ENCODE results near the gene ZNF398.

The ZNF398 gene

GRCh38 chr7:149150981-149151380 lies 3.7 kb downstream of the ZNF398 start:
- H3K27me3 ChIP-seq (ENCODE audit: control insufficient read depth in 2 of 2, insufficient read depth in 2 of 2, low read length in 2 of 2): no peaks in the 10 kb centered on the region
- no peak overlapping the region for H3K27ac ChIP-seq (ENCODE audit: low read depth in 2 of 2, low read length in 2 of 2)
- H3K36me3 ChIP-seq (ENCODE audit: control insufficient read depth in 2 of 2, insufficient read depth in 2 of 2, low read length in 2 of 2): peaks cover 11 to 17% of the 10 kb centered on the region in 2 donors
- H3K4me3 ChIP-seq (ENCODE audit: low read length in 2 of 2): no peak overlapping the region
- H3K9ac ChIP-seq (ENCODE audit: low read depth in 1 of 2, low read length in 2 of 2): no peak overlapping the region
- H3K9me3 ChIP-seq (ENCODE audit: control insufficient read depth in 2 of 2, low read length in 2 of 2): no peaks in the 10 kb centered on the region
- H3K4me1 ChIP-seq (ENCODE audit: control insufficient read depth in 2 of 2, insufficient read depth in 2 of 2, low read length in 2 of 2): peaks cover 4 to 5% of the 10 kb centered on the region in 2 donors

GRCh38 chr7:149153346-149153745 lies 6.1 kb downstream of the ZNF398 start:
- H3K36me3 ChIP-seq (ENCODE audit: control insufficient read depth in 2 of 2, insufficient read depth in 2 of 2, low read length in 2 of 2): peaks cover 13 to 23% of the 10 kb centered on the region in 2 donors
- H3K27ac ChIP-seq (ENCODE audit: low read depth in 2 of 2, low read length in 2 of 2): no peak overlapping the region
- no peak overlapping the region for H3K4me3 ChIP-seq (ENCODE audit: low read length in 2 of 2)
- H3K9ac ChIP-seq (ENCODE audit: low read depth in 1 of 2, low read length in 2 of 2): no peak overlapping the region
- peaks cover 3% of the 10 kb centered on the region in 2 donors for H3K4me1 ChIP-seq (ENCODE audit: control insufficient read depth in 2 of 2, insufficient read depth in 2 of 2, low read length in 2 of 2)
- no peaks in the 10 kb centered on the region for H3K9me3 ChIP-seq (ENCODE audit: control insufficient read depth in 2 of 2, low read length in 2 of 2)
- no peaks in the 10 kb centered on the region for H3K27me3 ChIP-seq (ENCODE audit: control insufficient read depth in 2 of 2, insufficient read depth in 2 of 2, low read length in 2 of 2)

GRCh38 chr7:149154056-149154455 lies 6.8 kb downstream of the ZNF398 start:
- Histone ChIP-seq H3K36me3 (ENCODE audit: control insufficient read depth in 2 of 2, insufficient read depth in 2 of 2, low read length in 2 of 2) (peaks cover 13 to 23% of the 10 kb centered on the region in 2 donors), H3K4me3 (ENCODE audit: low read length in 2 of 2) (no peak overlapping the region), H3K9me3 (ENCODE audit: control insufficient read depth in 2 of 2, low read length in 2 of 2) (no peaks in the 10 kb centered on the region), H3K9ac (ENCODE audit: low read depth in 1 of 2, low read length in 2 of 2) (no peak overlapping the region), H3K27me3 (ENCODE audit: control insufficient read depth in 2 of 2, insufficient read depth in 2 of 2, low read length in 2 of 2) (no peaks in the 10 kb centered on the region), H3K27ac (ENCODE audit: low read depth in 2 of 2, low read length in 2 of 2) (no peak overlapping the region), H3K4me1 (ENCODE audit: control insufficient read depth in 2 of 2, insufficient read depth in 2 of 2, low read length in 2 of 2) (no peaks in the 10 kb centered on the region)

- Histone ChIP-seq H3K9ac (ENCODE audit: low read depth in 1 of 2, low read length in 2 of 2) (no peak overlapping the region), H3K36me3 (ENCODE audit: control insufficient read depth in 2 of 2, insufficient read depth in 2 of 2, low read length in 2 of 2) (peaks cover 19 to 26% of the 10 kb centered on the region in 2 donors)
These were observed 9.6 kb downstream of the ZNF398 start for GRCh38 chr7:149156898-149157297.

GRCh38 chr7:149161241-149161848 lies 14.1 kb downstream of the ZNF398 start:
- Histone ChIP-seq H3K9ac (ENCODE audit: low read depth in 1 of 2, low read length in 2 of 2) (no peak overlapping the region), H3K4me3 (ENCODE audit: low read length in 2 of 2) (no peak overlapping the region), H3K27ac (ENCODE audit: low read depth in 2 of 2, low read length in 2 of 2) (no peak overlapping the region), H3K9me3 (ENCODE audit: control insufficient read depth in 2 of 2, low read length in 2 of 2) (no peaks in the 10 kb centered on the region), H3K36me3 (ENCODE audit: control insufficient read depth in 2 of 2, insufficient read depth in 2 of 2, low read length in 2 of 2) (peaks cover 15 to 16% of the 10 kb centered on the region in 2 donors), H3K27me3 (ENCODE audit: control insufficient read depth in 2 of 2, insufficient read depth in 2 of 2, low read length in 2 of 2) (no peaks in the 10 kb centered on the region), H3K4me1 (ENCODE audit: control insufficient read depth in 2 of 2, insufficient read depth in 2 of 2, low read length in 2 of 2) (no peaks in the 10 kb centered on the region)

More at GRCh38 chr7:149156898-149157297, 9.6 kb downstream of the ZNF398 start:
- Histone ChIP-seq H3K9me3 (ENCODE audit: control insufficient read depth in 2 of 2, low read length in 2 of 2) (no peaks in the 10 kb centered on the region), H3K27ac (ENCODE audit: low read depth in 2 of 2, low read length in 2 of 2) (no peak overlapping the region), H3K4me3 (ENCODE audit: low read length in 2 of 2) (no peak overlapping the region), H3K27me3 (ENCODE audit: control insufficient read depth in 2 of 2, insufficient read depth in 2 of 2, low read length in 2 of 2) (no peaks in the 10 kb centered on the region), H3K4me1 (ENCODE audit: control insufficient read depth in 2 of 2, insufficient read depth in 2 of 2, low read length in 2 of 2) (no peaks in the 10 kb centered on the region)

- Histone ChIP-seq H3K9me3 (ENCODE audit: control insufficient read depth in 2 of 2, low read length in 2 of 2) (no peaks in the 10 kb centered on the region), H3K9ac (ENCODE audit: low read depth in 1 of 2, low read length in 2 of 2) (no peak overlapping the region), H3K4me3 (ENCODE audit: low read length in 2 of 2) (no peak overlapping the region), H3K4me1 (ENCODE audit: control insufficient read depth in 2 of 2, insufficient read depth in 2 of 2, low read length in 2 of 2) (no peaks in the 10 kb centered on the region), H3K36me3 (ENCODE audit: control insufficient read depth in 2 of 2, insufficient read depth in 2 of 2, low read length in 2 of 2) (peaks cover 31 to 38% of the 10 kb centered on the region in 2 donors), H3K27me3 (ENCODE audit: control insufficient read depth in 2 of 2, insufficient read depth in 2 of 2, low read length in 2 of 2) (no peaks in the 10 kb centered on the region), H3K27ac (ENCODE audit: low read depth in 2 of 2, low read length in 2 of 2) (no peak overlapping the region)
These were observed 18.9 kb downstream of the ZNF398 start for GRCh38 chr7:149166142-149166541.

- Histone ChIP-seq H3K27ac (ENCODE audit: low read depth in 2 of 2, low read length in 2 of 2) (no peak overlapping the region), H3K4me1 (ENCODE audit: control insufficient read depth in 2 of 2, insufficient read depth in 2 of 2, low read length in 2 of 2) (no peaks in the 10 kb centered on the region), H3K9ac (ENCODE audit: low read depth in 1 of 2, low read length in 2 of 2) (no peak overlapping the region), H3K36me3 (ENCODE audit: control insufficient read depth in 2 of 2, insufficient read depth in 2 of 2, low read length in 2 of 2) (peaks cover 27 to 36% of the 10 kb centered on the region in 2 donors), H3K4me3 (ENCODE audit: low read length in 2 of 2) (no peak overlapping the region), H3K27me3 (ENCODE audit: control insufficient read depth in 2 of 2, insufficient read depth in 2 of 2, low read length in 2 of 2) (no peaks in the 10 kb centered on the region), H3K9me3 (ENCODE audit: control insufficient read depth in 2 of 2, low read length in 2 of 2) (no peaks in the 10 kb centered on the region)
These were observed 19.5 kb downstream of the ZNF398 start for GRCh38 chr7:149166630-149167352.

- Histone ChIP-seq H3K27me3 (ENCODE audit: control insufficient read depth in 2 of 2, insufficient read depth in 2 of 2, low read length in 2 of 2) (no peaks in the 10 kb centered on the region), H3K36me3 (ENCODE audit: control insufficient read depth in 2 of 2, insufficient read depth in 2 of 2, low read length in 2 of 2) (peaks cover 22 to 42% of the 10 kb centered on the region in 2 donors), H3K4me3 (ENCODE audit: low read length in 2 of 2) (no peak overlapping the region), H3K9me3 (ENCODE audit: control insufficient read depth in 2 of 2, low read length in 2 of 2) (no peaks in the 10 kb centered on the region), H3K4me1 (ENCODE audit: control insufficient read depth in 2 of 2, insufficient read depth in 2 of 2, low read length in 2 of 2) (no peaks in the 10 kb centered on the region), H3K9ac (ENCODE audit: low read depth in 1 of 2, low read length in 2 of 2) (no peak overlapping the region), H3K27ac (ENCODE audit: low read depth in 2 of 2, low read length in 2 of 2) (no peak overlapping the region)
These were observed 24.8 kb downstream of the ZNF398 start for GRCh38 chr7:149171892-149172533.

GRCh38 chr7:149172534-149172920 lies 25.3 kb downstream of the ZNF398 start:
- Histone ChIP-seq H3K36me3 (ENCODE audit: control insufficient read depth in 2 of 2, insufficient read depth in 2 of 2, low read length in 2 of 2) (peaks cover 22 to 43% of the 10 kb centered on the region in 2 donors), H3K27ac (ENCODE audit: low read depth in 2 of 2, low read length in 2 of 2) (no peak overlapping the region)

GRCh38 chr7:149175150-149175549 lies 27.9 kb downstream of the ZNF398 start:
- H3K36me3 ChIP-seq (ENCODE audit: control insufficient read depth in 2 of 2, insufficient read depth in 2 of 2, low read length in 2 of 2): peaks cover 37 to 47% of the 10 kb centered on the region in 2 donors
- no peaks in the 10 kb centered on the region for H3K27me3 ChIP-seq (ENCODE audit: control insufficient read depth in 2 of 2, insufficient read depth in 2 of 2, low read length in 2 of 2)
- H3K9ac ChIP-seq (ENCODE audit: low read depth in 1 of 2, low read length in 2 of 2): no peak overlapping the region
- H3K9me3 ChIP-seq (ENCODE audit: control insufficient read depth in 2 of 2, low read length in 2 of 2): no peaks in the 10 kb centered on the region
- H3K4me3 ChIP-seq (ENCODE audit: low read length in 2 of 2): no peak overlapping the region
- H3K27ac ChIP-seq (ENCODE audit: low read depth in 2 of 2, low read length in 2 of 2): no peak overlapping the region
- H3K4me1 ChIP-seq (ENCODE audit: control insufficient read depth in 2 of 2, insufficient read depth in 2 of 2, low read length in 2 of 2): no peaks in the 10 kb centered on the region

More at GRCh38 chr7:149172534-149172920, 25.3 kb downstream of the ZNF398 start:
- Histone ChIP-seq H3K27me3 (ENCODE audit: control insufficient read depth in 2 of 2, insufficient read depth in 2 of 2, low read length in 2 of 2) (no peaks in the 10 kb centered on the region), H3K4me3 (ENCODE audit: low read length in 2 of 2) (no peak overlapping the region), H3K9ac (ENCODE audit: low read depth in 1 of 2, low read length in 2 of 2) (no peak overlapping the region), H3K4me1 (ENCODE audit: control insufficient read depth in 2 of 2, insufficient read depth in 2 of 2, low read length in 2 of 2) (no peaks in the 10 kb centered on the region), H3K9me3 (ENCODE audit: control insufficient read depth in 2 of 2, low read length in 2 of 2) (no peaks in the 10 kb centered on the region)

All from mucosa of rectum (tissue), 2 donors.